H1 (cell line): Measurements from ENCODE around the gene OGN. TPM values are rescaled to one million over a fixed set of nuclear protein-coding genes. Genes with fewer than 3 reads are reported as not detected.

Source experiments
- CTCF ChIA-PET: fragments of 300-600 bp; sonication (Branson Sonifier 250); formaldehyde crosslinking; loops from one replicate; lab custom pipeline; 2021; ENCODE audit not compliant: partially characterized antibody; lab: Charles Lee
- POLR2A ChIA-PET: fragments of 300-600 bp; sonication (Branson Sonifier 250); formaldehyde crosslinking; loops from one replicate; lab custom pipeline; 2021; ENCODE audit warnings: inconsistent platforms; ENCODE audit not compliant: partially characterized antibody; lab: Charles Lee
- DNase-seq, 2 experiments: peaks; one replicate each; pipeline versions ENCODE4 v3.0.0 to v3.0.0-alpha.2; 2010 to 2022; ENCODE audit warnings: low spot score in 2 of 2, low read depth in 1 of 2, mixed read lengths in 1 of 2
- FAIRE-seq: peaks from 2 replicates; lab custom pipeline; 2011; peaks lifted over from hg19 to GRCh38; lab: Jason Lieb, UNC
- H2AFZ ChIP-seq: 2 replicates; pipeline ENCODE4 v1.8.1; 2012; ENCODE audit warnings: low read length, inconsistent platforms
- H2AK5ac ChIP-seq: 2 replicates; pipeline ENCODE4 v1.6.1; 2013; ENCODE audit warnings: low read depth, low read length
- H2BK120ac ChIP-seq: replicated peaks from 2 replicates; pipeline ENCODE3; 2013; ENCODE audit warnings: low read depth, low read length, inconsistent platforms
- H2BK12ac ChIP-seq: 2 replicates; pipeline ENCODE4 v1.6.1; 2013; ENCODE audit warnings: low read depth, low read length
- H2BK15ac ChIP-seq: 2 replicates; pipeline ENCODE4 v1.6.1; 2013; ENCODE audit warnings: low read length
- H2BK20ac ChIP-seq: 2 replicates; pipeline ENCODE4 v1.6.1; 2013; ENCODE audit warnings: low read length
- H2BK5ac ChIP-seq: 2 replicates; pipeline ENCODE4 v1.6.1; 2013; ENCODE audit warnings: low read depth, low read length
- H3K14ac ChIP-seq: 2 replicates; pipeline ENCODE4 v1.6.1; 2013; ENCODE audit warnings: inconsistent platforms; ENCODE audit not compliant: insufficient read length
- H3K18ac ChIP-seq: 2 replicates; pipeline ENCODE4 v1.6.1; 2013; ENCODE audit warnings: low read length; ENCODE audit errors: extremely low read depth
- H3K23ac ChIP-seq: 2 replicates; pipeline ENCODE4 v1.6.1; 2013; ENCODE audit warnings: inconsistent platforms; ENCODE audit not compliant: insufficient read length
- H3K23me2 ChIP-seq: 2 replicates; pipeline ENCODE4 v1.6.1; 2013; ENCODE audit warnings: low read depth, low read length
- H3K27ac ChIP-seq: 2 replicates; pipeline ENCODE4 v1.6.1; 2011; ENCODE audit warnings: low read depth, low read length, inconsistent platforms
- H3K27me3 ChIP-seq, 4 experiments: replicated peaks in 1 of 4; 1 replicate in 1 of 4; 2 replicates in 3 of 4; pipeline versions ENCODE4 v1.6.1 to v1.8.1; 2011 to 2013; ENCODE audit warnings: low read length in 3 of 4, mild to moderate bottlenecking in 3 of 4, inconsistent platforms in 2 of 4, mixed read lengths in 2 of 4, moderate library complexity in 1 of 4; ENCODE audit not compliant: control insufficient read depth in 3 of 4, insufficient read depth in 3 of 4; ENCODE audit errors: extremely low read depth in 1 of 4
- H3K36me3 ChIP-seq, 4 experiments: 2 replicates each; pipeline versions ENCODE4 v1.6.1 to v1.8.1; 2011 to 2013; ENCODE audit warnings: mild to moderate bottlenecking in 4 of 4, low read length in 3 of 4, moderate library complexity in 2 of 4, control low read depth in 1 of 4, inconsistent platforms in 1 of 4; ENCODE audit not compliant: insufficient read depth in 4 of 4, control insufficient read depth in 2 of 4
- H3K4ac ChIP-seq: replicated peaks from 2 replicates; pipeline ENCODE3; 2013; ENCODE audit warnings: low read length, low read depth, mixed read lengths, inconsistent platforms; ENCODE audit not compliant: insufficient read length
- H3K4me1 ChIP-seq, 4 experiments: replicated peaks in 1 of 4; 1 replicate in 1 of 4; 2 replicates in 3 of 4; pipeline versions ENCODE4 v1.6.1 to v1.8.1; 2011 to 2013; ENCODE audit warnings: low read length in 3 of 4, inconsistent platforms in 2 of 4, mixed read lengths in 1 of 4; ENCODE audit not compliant: insufficient read depth in 4 of 4, control insufficient read depth in 3 of 4
- H3K4me2 ChIP-seq, 2 experiments: 2 replicates each; pipeline versions ENCODE4 v1.6.1 to v1.8.1; 2011 to 2013; ENCODE audit warnings: low read depth in 2 of 2, low read length in 2 of 2, control low read depth in 1 of 2, inconsistent platforms in 1 of 2, mild to moderate bottlenecking in 1 of 2; ENCODE audit not compliant: insufficient read depth in 1 of 2
- H3K4me3 ChIP-seq, 4 experiments: fragments of 200-600, 300-600 bp in 1 of 4; sonication (generic), shearing (Covaris generic), sonication (Bioruptor Twin) in 1 of 4; 2 replicates each; pipeline versions ENCODE4 v1.5.1 to v1.8.1; 2011 to 2016; ENCODE audit warnings: low read length in 4 of 4, low read depth in 3 of 4, control low read depth in 2 of 4, inconsistent platforms in 2 of 4, mild to moderate bottlenecking in 2 of 4, mixed read lengths in 1 of 4, moderate library complexity in 1 of 4; ENCODE audit not compliant: insufficient read depth in 2 of 4; ENCODE audit errors: extremely low read depth in 1 of 4
- H3K56ac ChIP-seq: replicated peaks from 2 replicates; pipeline ENCODE3; 2013; ENCODE audit warnings: low read depth, mild to moderate bottlenecking, mixed read lengths, low read length, inconsistent platforms; ENCODE audit not compliant: insufficient read length
- H3K79me1 ChIP-seq: 2 replicates; pipeline ENCODE4 v1.6.1; 2013; ENCODE audit warnings: low read depth, low read length, control low read depth
- H3K79me2 ChIP-seq, 2 experiments: 2 replicates each; pipeline versions ENCODE4 v1.6.1 to v1.8.1; 2012 to 2013; ENCODE audit warnings: low read length in 2 of 2, mild to moderate bottlenecking in 2 of 2, inconsistent platforms in 1 of 2; ENCODE audit not compliant: insufficient read depth in 2 of 2, control insufficient read depth in 1 of 2
- H3K9ac ChIP-seq, 4 experiments: replicated peaks in 1 of 4; 1 replicate in 1 of 4; 2 replicates in 3 of 4; pipeline versions ENCODE4 v1.6.1 to v1.8.1; 2011 to 2013; ENCODE audit warnings: low read depth in 3 of 4, low read length in 3 of 4, control low read depth in 2 of 4, mild to moderate bottlenecking in 2 of 4, moderate library complexity in 2 of 4, inconsistent platforms in 1 of 4; ENCODE audit errors: extremely low read depth in 1 of 4
- H3K9me3 ChIP-seq, 2 experiments: 2 replicates each; pipeline versions ENCODE4 v1.6.1 to v1.8.1; 2012 to 2013; ENCODE audit warnings: mild to moderate bottlenecking in 2 of 2, moderate library complexity in 2 of 2, control low read depth in 1 of 2, inconsistent platforms in 1 of 2, low read depth in 1 of 2, low read length in 1 of 2, mixed read lengths in 1 of 2; ENCODE audit not compliant: insufficient read depth in 2 of 2
- H4K20me1 ChIP-seq, 2 experiments: replicated peaks in 1 of 2; 2 replicates each; pipeline versions ENCODE3 to v1.8.1; 2011 to 2013; ENCODE audit warnings: inconsistent platforms in 2 of 2, low read length in 2 of 2, mild to moderate bottlenecking in 1 of 2; ENCODE audit not compliant: insufficient read depth in 2 of 2, control insufficient read depth in 1 of 2
- H4K5ac ChIP-seq: 2 replicates; pipeline ENCODE4 v1.6.1; 2013; ENCODE audit warnings: low read length, low read depth, mixed read lengths, inconsistent platforms; ENCODE audit not compliant: insufficient read length
- H4K8ac ChIP-seq: 2 replicates; pipeline ENCODE4 v1.8.0; 2013; ENCODE audit warnings: mild to moderate bottlenecking, moderate library complexity, low read length, inconsistent platforms; ENCODE audit not compliant: insufficient read depth; ENCODE audit errors: extremely low read depth
- H4K91ac ChIP-seq: replicated peaks from 2 replicates; pipeline ENCODE3; 2013; ENCODE audit warnings: low read length, mixed read lengths, inconsistent platforms; ENCODE audit not compliant: insufficient read length
- GABPA ChIP-seq: IDR thresholded peaks from 2 replicates; pipeline ENCODE4 v1.6.1; 2011; ENCODE audit warnings: mild to moderate bottlenecking, low read length, moderate library complexity, borderline replicate concordance; ENCODE audit not compliant: insufficient read depth
- HDAC6 ChIP-seq: IDR thresholded peaks from one replicate; pipeline ENCODE4 v1.7.1; 2012; ENCODE audit warnings: low read depth, mild to moderate bottlenecking, inconsistent platforms, low read length, moderate library complexity
- NANOG ChIP-seq: IDR thresholded peaks from 2 replicates; pipeline ENCODE4 v1.6.1; 2011; ENCODE audit warnings: low read length, low read depth, mild to moderate bottlenecking, inconsistent platforms; ENCODE audit not compliant: insufficient read depth, poor library complexity, severe bottlenecking
- PHF8 ChIP-seq: fragments of 200-600 bp; sonication (generic); conservative IDR thresholded peaks from 2 replicates; pipeline ENCODE4 v1.7.1; 2012; ENCODE audit warnings: low read depth, mild to moderate bottlenecking, inconsistent platforms, low read length, moderate library complexity
- POU5F1 ChIP-seq: IDR thresholded peaks from 2 replicates; pipeline ENCODE4 v1.6.1; 2011; ENCODE audit warnings: low read depth, mild to moderate bottlenecking, low read length, moderate library complexity
- SIN3A ChIP-seq, 2 experiments: IDR thresholded peaks in 1 of 2; conservative IDR thresholded peaks in 1 of 2; 2 replicates each; pipeline ENCODE4 v1.6.1; 2011 to 2012; ENCODE audit warnings: low read length in 2 of 2, improper control_type of control experiment in 1 of 2, low read depth in 1 of 2, mild to moderate bottlenecking in 1 of 2
- SP2 ChIP-seq: IDR thresholded peaks from 2 replicates; pipeline ENCODE4 v1.6.1; 2012; ENCODE audit warnings: mild to moderate bottlenecking, low read length, inconsistent platforms
- SRF ChIP-seq: IDR thresholded peaks from 2 replicates; pipeline ENCODE4 v1.6.1; 2011; ENCODE audit warnings: mild to moderate bottlenecking, low read depth, low read length, moderate library complexity
- TBP ChIP-seq: IDR thresholded peaks from 2 replicates; pipeline ENCODE4 v1.6.1; 2011; ENCODE audit warnings: low read depth, low read length, improper control_type of control experiment
- WGBS, 2 experiments: shearing (Covaris generic) in 1 of 2; methylation state at CpG; one replicate each; pipeline versions ENCODE4 v1.1.6 to v1.1.7; 2013 to 2015; ENCODE audit warnings: low lambda C conversion rate in 2 of 2, mixed read lengths in 2 of 2, inconsistent platforms in 1 of 2, low coverage in 1 of 2, missing lambda C conversion rate in 1 of 2; ENCODE audit not compliant: insufficient replicate concordance in 2 of 2, insufficient coverage in 1 of 2, insufficient read length in 1 of 2; ENCODE audit errors: extremely low coverage in 1 of 2, missing lambda C conversion rate in 1 of 2; 5-methylcytosine and 5-hydroxymethylcytosine counted together
- polyA plus RNA-seq, 7 experiments: library from polyadenylated mRNA; depleted of rRNA in 3 of 7; stranded (reverse) in 5 of 7; unstranded in 2 of 7; fragments of >200 nt in 5 of 7; fragments of 200-250 nt in 2 of 7; gene quantifications; 1 replicate in 5 of 7; 2 replicates in 1 of 7; 4 replicates in 1 of 7; pipeline versions ENCODE4 v1.2.1 to v1.2.3, GENCODE V29; 2011 to 2013; ENCODE audit warnings: missing spikeins in 2 of 7, mixed read lengths in 2 of 7
- total RNA-seq: library from RNA; stranded (reverse); fragmentation: NEBNext Ultra II Directional; extraction: Animal tissue kit (Norgen Biotek cat#: 25700); gene quantifications from 2 replicates; pipeline ENCODE4 v1.2.1, GENCODE V29; 2021
- TF ChIP-seq, protein P1 (sequence below): IDR thresholded peaks from 2 replicates; pipeline ENCODE4 v1.6.1; 2011; ENCODE audit warnings: low read length, improper control_type of control experiment
- TF ChIP-seq, protein P2 (sequence below): IDR thresholded peaks from 2 replicates; pipeline ENCODE4 v1.6.1; 2011; ENCODE audit warnings: low read depth, mild to moderate bottlenecking, low read length; ENCODE audit not compliant: insufficient read depth

The OGN gene
- total and polyA plus RNA-seq, 2 of the 8 experiments (the other 6 are each of a cell fraction or from before 2014, with no cell fraction given), result not detected

- Histone ChIP-seq H3K4me2 (no peak overlapping the region), H3K9ac (no peak overlapping the region), H3K36me3 (no peaks in the 10 kb centered on the region), H3K14ac (no peak overlapping the region), H2BK12ac (no peak overlapping the region), H4K8ac (no peak overlapping the region), H2AFZ (no peak overlapping the region), H3K23me2 (no peaks in the 10 kb centered on the region), H3K27me3 (no peaks in the 10 kb centered on the region), H2AK5ac (no peak overlapping the region), H3K4me1 (no peaks in the 10 kb centered on the region), H2BK5ac (no peak overlapping the region), H4K5ac (no peak overlapping the region), H4K20me1 (no peaks in the 10 kb centered on the region), H3K4ac (no peak overlapping the region), H3K23ac (no peak overlapping the region), H4K91ac (no peak overlapping the region), H2BK15ac (no peak overlapping the region), H3K27ac (no peak overlapping the region), H2BK120ac (no peak overlapping the region), H3K79me1 (no peaks in the 10 kb centered on the region), H3K9me3 (no peaks in the 10 kb centered on the region; a peak in 1 of 4 replicates), H3K18ac (no peak overlapping the region), H3K56ac (no peak overlapping the region), H3K4me3 (no peak overlapping the region), H2BK20ac (no peak overlapping the region), H3K79me2 (no peaks in the 10 kb centered on the region)
- ChIA-PET POLR2A (no interaction called here), CTCF (interaction anchor here (0.6 to 0.9 kb wide), 2 partner anchors 8 to 87 kb away, joined by 3 read pairs; no protein-coding TSS in a partner anchor)
- FAIRE-seq, result no peak
- no peak for DNase-seq
- 95% methylated on average over 6 of the region's 6 CpGs; no CpG with 5 or more reads in 1 of the 2 experiments for WGBS, 2 experiments
- TF ChIP-seq GABPA, result no peak
- no peak for TF ChIP-seq NANOG
- no peak for TF ChIP-seq HDAC6
- no peak for TF ChIP-seq PHF8
- no peak for TF ChIP-seq SP2
- no peak for TF ChIP-seq TBP
- no peak for TF ChIP-seq POU5F1
- TF ChIP-seq, protein P1, sequence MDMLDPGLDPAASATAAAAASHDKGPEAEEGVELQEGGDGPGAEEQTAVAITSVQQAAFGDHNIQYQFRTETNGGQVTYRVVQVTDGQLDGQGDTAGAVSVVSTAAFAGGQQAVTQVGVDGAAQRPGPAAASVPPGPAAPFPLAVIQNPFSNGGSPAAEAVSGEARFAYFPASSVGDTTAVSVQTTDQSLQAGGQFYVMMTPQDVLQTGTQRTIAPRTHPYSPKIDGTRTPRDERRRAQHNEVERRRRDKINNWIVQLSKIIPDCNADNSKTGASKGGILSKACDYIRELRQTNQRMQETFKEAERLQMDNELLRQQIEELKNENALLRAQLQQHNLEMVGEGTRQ, result no peak
- no peak for TF ChIP-seq SIN3A (conservative IDR thresholded peaks at IDR 0.05 in 1 of 2, IDR thresholded peaks at IDR 0.05 in 1 of 2; ENCODE audit: low read depth in 1 of 2, low read length in 2 of 2)
- TF ChIP-seq SRF, result no peak
- TF ChIP-seq, protein P2, sequence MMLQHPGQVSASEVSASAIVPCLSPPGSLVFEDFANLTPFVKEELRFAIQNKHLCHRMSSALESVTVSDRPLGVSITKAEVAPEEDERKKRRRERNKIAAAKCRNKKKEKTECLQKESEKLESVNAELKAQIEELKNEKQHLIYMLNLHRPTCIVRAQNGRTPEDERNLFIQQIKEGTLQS, result no peak
Observed at GRCh38 chr9:92440751-92441046, 36.3 kb upstream of the OGN start.
